Caco-2 (cell line): ENCODE measurements around the gene GALNTL6. TPM values are rescaled to one million over a fixed set of nuclear protein-coding genes. Genes with fewer than 3 reads are reported as not detected.

Source experiments
- BruUV-seq: library from RNA; stranded (reverse); fragments of 400-500 nt; replicated peaks from 2 replicates; lab custom pipeline; 2021; lab: Mats Ljungman, UMichigan
- CTCF ChIA-PET: fragments of 300-600 bp; sonication (Branson Sonifier 250); formaldehyde crosslinking; loops from one replicate; lab custom pipeline; 2022; ENCODE audit warnings: antibody characterized with exemption; lab: Charles Lee
- POLR2A ChIA-PET: fragments of 300-600 bp; sonication (Branson Sonifier 250); formaldehyde crosslinking; loops from one replicate; lab custom pipeline; 2022; ENCODE audit warnings: antibody characterized with exemption; lab: Charles Lee
- DNase-seq, 2 experiments: peaks; one replicate each; pipeline versions ENCODE4 v3.0.0 to v3.0.0-alpha.2; 2020 to 2022
- H3K27me3 ChIP-seq: replicated peaks from 2 replicates; pipeline ENCODE4 v1.6.0; 2011; ENCODE audit warnings: low read length; ENCODE audit not compliant: control insufficient read depth, insufficient read depth
- H3K36me3 ChIP-seq: 2 replicates; pipeline ENCODE4 v1.5.1; 2011; ENCODE audit warnings: low read length; ENCODE audit not compliant: control insufficient read depth, insufficient read depth
- H3K4me1 ChIP-seq: fragments of 250-450 bp; sonication (Bioruptor Pico); 2 replicates; pipeline ENCODE4 v1.5.1; 2020; ENCODE audit warnings: mild to moderate bottlenecking
- H3K4me3 ChIP-seq: 2 replicates; pipeline ENCODE4 v1.5.1; 2011; ENCODE audit warnings: low read depth, mild to moderate bottlenecking, control low read depth, low read length
- H3K9me3 ChIP-seq: fragments of 250-450 bp; sonication (Bioruptor Pico); 2 replicates; pipeline ENCODE4 v1.5.1; 2020; ENCODE audit warnings: mild to moderate bottlenecking, moderate library complexity
- H3K27ac Mint-ChIP-seq: one replicate; pipeline ENCODE4 v1.8.0; 2022; ENCODE audit warnings: mixed read lengths; ENCODE audit not compliant: unreplicated experiment
- H3K27me3 Mint-ChIP-seq: one replicate; pipeline ENCODE4 v1.8.0; 2022; ENCODE audit warnings: mixed read lengths; ENCODE audit not compliant: insufficient read depth, unreplicated experiment
- H3K36me3 Mint-ChIP-seq: one replicate; pipeline ENCODE4 v1.8.0; 2022; ENCODE audit warnings: mild to moderate bottlenecking, mixed read lengths; ENCODE audit not compliant: insufficient read depth, unreplicated experiment
- H3K4me1 Mint-ChIP-seq: one replicate; pipeline ENCODE4 v1.8.0; 2022; ENCODE audit warnings: low read depth, mixed read lengths; ENCODE audit not compliant: unreplicated experiment
- H3K4me3 Mint-ChIP-seq: one replicate; pipeline ENCODE4 v1.8.0; 2022; ENCODE audit warnings: mild to moderate bottlenecking, moderate library complexity, mixed read lengths; ENCODE audit not compliant: unreplicated experiment
- H3K9me3 Mint-ChIP-seq: one replicate; pipeline ENCODE4 v1.8.0; 2022; ENCODE audit warnings: mixed read lengths; ENCODE audit not compliant: unreplicated experiment
- intact Hi-C: fragments of 100-400 bp; cut with micrococcal nuclease; formaldehyde crosslinking; loops from one replicate; pipeline ENCODE4 v1.10.0; 2022; ENCODE audit not compliant: unreplicated experiment
- total RNA-seq: library from RNA; stranded (reverse); gene quantifications from 2 replicates; pipeline ENCODE4 v1.2.3, GENCODE V29; 2022
- TF ChIP-seq, protein P1 (sequence below), 2 experiments: fragments of 200-600 bp in 1 of 2; IDR thresholded peaks; 1 replicate in 1 of 2; 2 replicates in 1 of 2; pipeline versions ENCODE4 v1.5.1 to v1.8.0; 2011 to 2022; ENCODE audit warnings: antibody characterized with exemption in 1 of 2, control low read depth in 1 of 2, inconsistent platforms in 1 of 2, low read depth in 1 of 2, low read length in 1 of 2, mild to moderate bottlenecking in 1 of 2, moderate library complexity in 1 of 2; ENCODE audit not compliant: insufficient read depth in 1 of 2, severe bottlenecking in 1 of 2, unreplicated experiment in 1 of 2

Gene GALNTL6
- total RNA-seq, 1 experiment from 2014 or later: not detected

DNA sequence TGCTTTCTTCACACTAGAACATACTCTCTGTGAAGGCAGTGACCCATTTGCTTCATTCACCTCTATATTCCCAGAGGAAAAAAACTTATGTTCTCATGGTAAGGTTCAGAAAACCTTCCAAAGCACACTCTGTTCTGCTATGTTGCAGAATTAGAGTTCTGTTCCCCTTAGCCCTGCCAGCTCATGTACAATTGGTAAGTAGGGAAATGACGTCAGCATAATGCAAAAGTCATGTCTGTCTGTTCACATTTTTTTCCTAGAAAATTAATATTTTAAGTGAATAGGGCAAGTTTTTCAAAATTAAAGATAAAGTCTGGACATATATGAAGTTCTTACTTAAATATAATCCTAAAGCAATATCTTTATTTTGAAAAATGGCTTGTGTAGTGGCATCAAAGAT is 443.6 kb downstream of the GALNTL6 start:
- Mint-ChIP-seq H3K27me3 (peaks cover 3% of the 10 kb centered on the region), H3K27ac (no peak overlapping the region), H3K36me3 (no peaks in the 10 kb centered on the region), H3K4me3 (no peak overlapping the region), H3K4me1 (no peaks in the 10 kb centered on the region), H3K9me3 (no peaks in the 10 kb centered on the region)
- ChIA-PET POLR2A (no interaction called here), CTCF (no interaction called here)
- Histone ChIP-seq H3K36me3 (no peaks in the 10 kb centered on the region), H3K4me3 (no peak overlapping the region), H3K27me3 (no peaks in the 10 kb centered on the region), H3K9me3 (no peaks in the 10 kb centered on the region), H3K4me1 (no peaks in the 10 kb centered on the region)
- TF ChIP-seq, protein P1, sequence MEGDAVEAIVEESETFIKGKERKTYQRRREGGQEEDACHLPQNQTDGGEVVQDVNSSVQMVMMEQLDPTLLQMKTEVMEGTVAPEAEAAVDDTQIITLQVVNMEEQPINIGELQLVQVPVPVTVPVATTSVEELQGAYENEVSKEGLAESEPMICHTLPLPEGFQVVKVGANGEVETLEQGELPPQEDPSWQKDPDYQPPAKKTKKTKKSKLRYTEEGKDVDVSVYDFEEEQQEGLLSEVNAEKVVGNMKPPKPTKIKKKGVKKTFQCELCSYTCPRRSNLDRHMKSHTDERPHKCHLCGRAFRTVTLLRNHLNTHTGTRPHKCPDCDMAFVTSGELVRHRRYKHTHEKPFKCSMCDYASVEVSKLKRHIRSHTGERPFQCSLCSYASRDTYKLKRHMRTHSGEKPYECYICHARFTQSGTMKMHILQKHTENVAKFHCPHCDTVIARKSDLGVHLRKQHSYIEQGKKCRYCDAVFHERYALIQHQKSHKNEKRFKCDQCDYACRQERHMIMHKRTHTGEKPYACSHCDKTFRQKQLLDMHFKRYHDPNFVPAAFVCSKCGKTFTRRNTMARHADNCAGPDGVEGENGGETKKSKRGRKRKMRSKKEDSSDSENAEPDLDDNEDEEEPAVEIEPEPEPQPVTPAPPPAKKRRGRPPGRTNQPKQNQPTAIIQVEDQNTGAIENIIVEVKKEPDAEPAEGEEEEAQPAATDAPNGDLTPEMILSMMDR (IDR thresholded peaks at IDR 0.05; ENCODE audit: insufficient read depth in 1 of 2, low read depth in 1 of 2, low read length in 1 of 2, severe bottlenecking in 1 of 2, unreplicated experiment in 1 of 2): no peak
- no TSS peak for BruUV-seq
- intact Hi-C loops: no loop called here
- DNase-seq: no peak

DNA sequence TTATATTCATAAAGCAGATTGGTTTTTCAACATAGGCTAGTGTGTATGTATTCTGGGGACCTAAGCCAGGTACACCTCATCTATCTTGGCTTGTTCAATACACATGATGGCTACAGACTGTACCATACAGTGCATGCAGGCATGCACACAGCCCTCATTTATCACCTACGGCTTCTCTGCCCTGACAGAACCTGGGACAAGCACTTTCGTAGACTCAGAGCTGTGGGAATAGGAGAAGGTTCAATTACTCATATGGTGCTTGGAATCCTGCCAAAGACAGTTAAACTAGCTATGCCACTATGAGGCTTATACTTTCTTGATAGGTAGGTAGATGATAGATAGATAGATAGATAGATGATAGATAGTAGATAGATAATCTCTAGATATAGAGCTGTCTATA is 457.2 kb downstream of the GALNTL6 start:
- CTCF ChIA-PET: no interaction called here
- no peak overlapping the region for H3K27ac Mint-ChIP-seq

DNA sequence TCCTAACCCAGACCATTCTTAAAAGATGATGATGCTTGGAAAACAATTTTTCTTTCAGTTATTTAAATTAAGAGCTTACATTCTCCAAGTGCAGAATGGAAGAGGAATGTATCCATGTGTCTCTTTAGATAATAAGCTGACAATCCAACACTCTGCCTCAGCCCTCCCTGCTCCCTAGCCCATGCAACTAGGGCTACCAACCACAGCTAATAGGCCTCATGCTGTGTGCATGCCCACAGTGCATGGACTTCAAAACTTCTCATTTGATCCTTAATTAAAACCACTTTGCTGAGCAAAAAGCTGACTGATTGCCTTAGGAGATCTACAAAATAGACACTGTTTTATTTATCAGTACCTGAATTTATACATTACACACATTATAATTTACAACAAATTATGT is 473.9 kb downstream of the GALNTL6 start:
- no peak overlapping the region for H3K27ac Mint-ChIP-seq
- no peak overlapping the region for H3K4me3 ChIP-seq
- BruUV-seq: no TSS peak
- H3K36me3 Mint-ChIP-seq: no peaks in the 10 kb centered on the region
- H3K27me3 ChIP-seq: no peaks in the 10 kb centered on the region
- POLR2A ChIA-PET: no interaction called here
- intact Hi-C loops: no loop called here
- DNase-seq: no peak
- no peaks in the 10 kb centered on the region for H3K9me3 ChIP-seq
- no peaks in the 10 kb centered on the region for H3K36me3 ChIP-seq
- TF ChIP-seq, protein P1 (IDR thresholded peaks at IDR 0.05; ENCODE audit: insufficient read depth in 1 of 2, low read depth in 1 of 2, low read length in 1 of 2, severe bottlenecking in 1 of 2, unreplicated experiment in 1 of 2): no peak
- H3K27me3 Mint-ChIP-seq: peaks cover 2% of the 10 kb centered on the region
- H3K4me1 ChIP-seq: no peaks in the 10 kb centered on the region
- no peaks in the 10 kb centered on the region for H3K4me1 Mint-ChIP-seq
- no peaks in the 10 kb centered on the region for H3K9me3 Mint-ChIP-seq
- CTCF ChIA-PET: no interaction called here
- H3K4me3 Mint-ChIP-seq: no peak overlapping the region

More for the DNA sequence above, 457.2 kb downstream of the GALNTL6 start:
- Mint-ChIP-seq H3K36me3 (no peaks in the 10 kb centered on the region), H3K4me1 (no peaks in the 10 kb centered on the region), H3K9me3 (no peaks in the 10 kb centered on the region), H3K4me3 (no peak overlapping the region), H3K27me3 (no peaks in the 10 kb centered on the region)
- H3K4me1 ChIP-seq: no peaks in the 10 kb centered on the region
- intact Hi-C loops: no loop called here
- no peak overlapping the region for H3K4me3 ChIP-seq
- no peak for DNase-seq
- H3K9me3 ChIP-seq: no peaks in the 10 kb centered on the region
- H3K27me3 ChIP-seq: no peaks in the 10 kb centered on the region
- no TSS peak for BruUV-seq
- H3K36me3 ChIP-seq: no peaks in the 10 kb centered on the region
- TF ChIP-seq, protein P1 (IDR thresholded peaks at IDR 0.05; ENCODE audit: insufficient read depth in 1 of 2, low read depth in 1 of 2, low read length in 1 of 2, severe bottlenecking in 1 of 2, unreplicated experiment in 1 of 2): no peak
- POLR2A ChIA-PET: no interaction called here
